ENCODE measurements around the gene PBX1. TPM values are rescaled to one million over a fixed set of nuclear protein-coding genes. Genes with fewer than 3 reads are reported as not detected.

Gene PBX1
- total and polyA plus RNA-seq, 4 donors, result 2.2 to 17.3 (median 5.1) TPM

GRCh38 chr1:164628772-164629171, 69.8 kb downstream of the PBX1 start:
- no peak for TF ChIP-seq HNF4G (IDR thresholded peaks at IDR 0.05)
- TF ChIP-seq MAX (IDR thresholded peaks at IDR 0.05), result no peak
- no peak for TF ChIP-seq FOXA2 (IDR thresholded peaks at IDR 0.05)
- no peak for TF ChIP-seq FOXA1 (IDR thresholded peaks at IDR 0.05)
- TF ChIP-seq CTCF (IDR thresholded peaks at IDR 0.05; ENCODE audit: low read depth, low read length, missing input control), result no peak
- no peak overlapping the region for H3K27ac ChIP-seq (ENCODE audit: low read depth in 1 of 2, low read length in 2 of 2)
- no peak for DNase-seq (ENCODE audit: low spot score)

GRCh38 chr1:164629971-164630370, 71.0 kb downstream of the PBX1 start:
- Histone ChIP-seq H3K9me3 (ENCODE audit: control insufficient read depth in 4 of 4, low read length in 3 of 4) (no peaks in the 10 kb centered on the region), H3K27ac (ENCODE audit: low read depth in 1 of 2, low read length in 2 of 2) (no peak overlapping the region), H3K4me3 (ENCODE audit: low read depth in 1 of 3, low read length in 3 of 3) (no peak overlapping the region), H3K4me1 (ENCODE audit: control insufficient read depth in 4 of 4, insufficient read depth in 4 of 4, low read length in 3 of 4) (no peaks in the 10 kb centered on the region), H3K36me3 (ENCODE audit: control insufficient read depth in 4 of 4, insufficient read depth in 3 of 4, low read depth in 1 of 4, low read length in 3 of 4) (no peaks in the 10 kb centered on the region), H3K27me3 (ENCODE audit: control insufficient read depth in 4 of 4, insufficient read depth in 4 of 4, low read length in 3 of 4) (no peaks in the 10 kb centered on the region), H3K9ac (ENCODE audit: low read depth in 1 of 2, low read length in 2 of 2) (no peak overlapping the region)
- WGBS, result 76% methylated on average over 8 of the region's 8 CpGs
- TF ChIP-seq FOXA1 (IDR thresholded peaks at IDR 0.05) (no peak), RXRA (IDR thresholded peaks at IDR 0.05) (no peak), MAX (IDR thresholded peaks at IDR 0.05) (no peak), RAD21 (IDR thresholded peaks at IDR 0.05) (no peak), SP1 (IDR thresholded peaks at IDR 0.05) (no peak), HNF4A (conservative IDR thresholded peaks at IDR 0.05) (no peak), EGR1 (IDR thresholded peaks at IDR 0.05; ENCODE audit: low read depth in 2 of 2) (no peak), CTCF (IDR thresholded peaks at IDR 0.05; ENCODE audit: low read depth, low read length, missing input control) (no peak), ZBTB33 (IDR thresholded peaks at IDR 0.05) (no peak), ATF3 (IDR thresholded peaks at IDR 0.05) (no peak), JUND (IDR thresholded peaks at IDR 0.05) (no peak), REST (IDR thresholded peaks at IDR 0.05) (no peak)
- DNase-seq (ENCODE audit: low spot score), result no peak

More at GRCh38 chr1:164628772-164629171, 69.8 kb downstream of the PBX1 start:
- Histone ChIP-seq H3K4me1 (ENCODE audit: control insufficient read depth in 4 of 4, insufficient read depth in 4 of 4, low read length in 3 of 4) (no peaks in the 10 kb centered on the region), H3K36me3 (ENCODE audit: control insufficient read depth in 4 of 4, insufficient read depth in 3 of 4, low read depth in 1 of 4, low read length in 3 of 4) (no peaks in the 10 kb centered on the region), H3K9ac (ENCODE audit: low read depth in 1 of 2, low read length in 2 of 2) (no peak overlapping the region), H3K9me3 (ENCODE audit: control insufficient read depth in 4 of 4, low read length in 3 of 4) (no peaks in the 10 kb centered on the region), H3K27me3 (ENCODE audit: control insufficient read depth in 4 of 4, insufficient read depth in 4 of 4, low read length in 3 of 4) (no peaks in the 10 kb centered on the region), H3K4me3 (ENCODE audit: low read depth in 1 of 3, low read length in 3 of 3) (no peak overlapping the region)
- 87% methylated on average over 7 of the region's 7 CpGs for WGBS
